DOHH2 (cell line): ENCODE measurements around the gene TMPRSS13.

Source experiments
- H3F3A ChIP-seq: fragments of 200-600 bp; sonication (generic), shearing (Covaris generic); 2 replicates; pipeline ENCODE4 v1.6.0; 2016; ENCODE audit warnings: antibody characterized with exemption, mild to moderate bottlenecking; ENCODE audit not compliant: control insufficient read depth, insufficient read depth
- H3K27ac ChIP-seq: fragments of 200-600 bp; sonication (generic); 2 replicates; pipeline ENCODE4 v1.5.1; 2014; ENCODE audit warnings: low read depth, mild to moderate bottlenecking, low read length, moderate library complexity
- H3K27me3 ChIP-seq: fragments of 200-600 bp; sonication (generic); 2 replicates; pipeline ENCODE4 v1.6.1; 2014; ENCODE audit warnings: mild to moderate bottlenecking, low read length, mixed read lengths; ENCODE audit not compliant: control insufficient read depth
- H3K36me3 ChIP-seq: fragments of 200-600 bp; sonication (generic); 2 replicates; pipeline ENCODE4 v1.6.1; 2014; ENCODE audit warnings: mild to moderate bottlenecking, low read length, moderate library complexity, mixed read lengths; ENCODE audit not compliant: control insufficient read depth
- H3K4me1 ChIP-seq: fragments of 200-600 bp; sonication (generic); 2 replicates; pipeline ENCODE4 v1.6.1; 2014; ENCODE audit warnings: mild to moderate bottlenecking, low read length, mixed read lengths; ENCODE audit not compliant: control insufficient read depth
- H3K4me2 ChIP-seq: fragments of 200-600 bp; sonication (generic); 2 replicates; pipeline ENCODE4 v1.6.0; 2014; ENCODE audit warnings: mild to moderate bottlenecking, low read length, moderate library complexity
- H3K4me3 ChIP-seq: fragments of 200-600 bp; sonication (generic); 2 replicates; pipeline ENCODE4 v1.5.1; 2014; ENCODE audit warnings: mild to moderate bottlenecking, low read length, mixed read lengths
- H3K79me2 ChIP-seq: fragments of 200-600 bp; sonication (generic); 2 replicates; pipeline ENCODE4 v1.6.1; 2014; ENCODE audit warnings: mild to moderate bottlenecking, low read length, mixed read lengths; ENCODE audit not compliant: control insufficient read depth
- H3K9me2 ChIP-seq: fragments of 200-600 bp; sonication (generic); replicated peaks from 2 replicates; pipeline ENCODE4 v1.6.1; 2014; ENCODE audit warnings: mild to moderate bottlenecking, low read length, mixed read lengths; ENCODE audit not compliant: control insufficient read depth
- H3K9me3 ChIP-seq: fragments of 200-600 bp; sonication (generic); 2 replicates; pipeline ENCODE4 v1.6.1; 2014; ENCODE audit warnings: antibody characterized with exemption, low read length, mixed read lengths; ENCODE audit not compliant: control insufficient read depth, insufficient read depth
- H4K20me1 ChIP-seq: fragments of 200-600 bp; sonication (generic); 2 replicates; pipeline ENCODE4 v1.6.0; 2014; ENCODE audit warnings: low read depth, mild to moderate bottlenecking, antibody characterized with exemption, low read length, moderate library complexity; ENCODE audit not compliant: control insufficient read depth, insufficient read depth
- CTCF ChIP-seq: fragments of 200-600 bp; sonication (generic); IDR thresholded peaks from one replicate; pipeline ENCODE4 v1.5.1; 2014; ENCODE audit warnings: antibody characterized with exemption, mild to moderate bottlenecking, low read depth, low read length; ENCODE audit not compliant: poor library complexity, severe bottlenecking
- EZH2phosphoT487 ChIP-seq: fragments of 200-600 bp; sonication (generic); IDR thresholded peaks from 2 replicates; pipeline ENCODE4 v1.6.1; 2017; ENCODE audit warnings: borderline replicate concordance, mild to moderate bottlenecking, antibody characterized with exemption, low read length, moderate library complexity, mixed read lengths

TMPRSS13 gene

DNA sequence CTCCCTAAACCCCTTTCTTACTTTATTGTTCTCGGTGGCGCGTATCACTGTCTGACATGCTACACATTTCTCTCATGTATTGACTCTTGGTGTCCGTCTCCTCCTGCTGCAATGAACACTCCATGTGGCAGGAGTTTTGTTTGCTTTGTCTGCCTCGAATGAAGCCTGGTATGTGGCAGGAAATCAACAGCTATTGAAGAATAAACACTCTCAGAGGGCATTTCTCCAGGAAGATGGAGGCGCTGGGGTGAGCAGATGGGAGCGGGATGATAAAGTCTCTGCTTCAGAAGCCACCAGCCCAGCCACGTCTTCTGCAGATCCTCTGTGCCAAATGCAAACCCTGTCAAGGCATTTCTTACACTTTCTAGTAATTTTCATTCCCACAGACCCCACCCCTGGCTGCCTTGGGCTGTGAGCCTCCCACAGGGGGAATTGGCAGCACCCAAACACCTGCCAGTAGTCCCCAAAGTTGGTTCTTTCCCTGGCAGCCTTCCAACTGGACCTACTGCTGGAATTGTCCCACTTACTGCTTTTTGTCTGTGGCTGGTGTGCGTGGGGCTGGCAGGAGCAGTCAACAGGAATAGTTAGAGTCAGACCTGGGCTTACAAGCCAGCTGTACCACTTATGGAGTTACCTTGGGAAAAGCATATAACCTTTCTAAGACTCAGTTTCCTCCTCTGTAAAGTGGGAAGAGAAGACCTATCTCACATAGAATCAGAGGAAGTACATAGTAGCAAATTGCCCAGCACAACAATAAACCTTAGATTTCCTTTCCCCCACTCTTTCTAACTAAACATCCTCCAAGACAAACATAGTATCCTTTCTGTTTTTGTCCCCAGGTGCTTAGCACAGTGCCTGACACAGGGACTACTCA, 43.7 kb upstream of the TMPRSS13 start:
- Histone ChIP-seq H3K4me1 (peaks cover 35% of the 10 kb centered on the region), H3K27me3 (no peaks in the 10 kb centered on the region), H3K36me3 (peaks cover 8% of the 10 kb centered on the region; the same call in 1 of the 2 replicates), H3F3A (no peaks in the 10 kb centered on the region), H3K4me3 (no peak overlapping the region), H3K9me3 (no peaks in the 10 kb centered on the region), H3K27ac (no peak overlapping the region), H3K4me2 (no peak overlapping the region), H3K79me2 (no peaks in the 10 kb centered on the region), H4K20me1 (no peaks in the 10 kb centered on the region), H3K9me2 (no peaks in the 10 kb centered on the region)
- TF ChIP-seq EZH2phosphoT487 (no peak), CTCF (no peak)

DNA sequence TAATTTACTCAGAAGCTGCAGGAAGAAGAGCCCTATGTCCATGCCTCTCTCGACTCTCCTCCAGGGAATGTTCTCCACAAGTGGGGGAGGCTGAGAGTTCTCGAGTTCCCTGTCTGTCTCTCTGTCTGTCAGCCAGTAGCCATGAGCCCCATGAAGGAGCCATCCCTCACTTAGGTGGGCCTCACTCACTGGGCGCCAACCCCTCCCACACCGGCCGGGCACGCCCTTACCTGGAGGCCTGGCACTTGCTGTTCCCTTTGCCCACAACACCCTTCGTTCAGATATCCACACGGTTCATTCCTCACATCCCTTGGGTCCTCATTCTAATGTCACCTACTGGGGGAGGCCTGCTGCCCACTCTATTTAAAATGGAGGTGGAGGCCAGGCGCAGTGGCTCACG, 42.8 kb upstream of the TMPRSS13 start:
- H3K9me2 ChIP-seq = no peaks in the 10 kb centered on the region
- H4K20me1 ChIP-seq = no peaks in the 10 kb centered on the region
- H3K79me2 ChIP-seq = no peaks in the 10 kb centered on the region
- H3K4me1 ChIP-seq = peaks cover 28% of the 10 kb centered on the region
- no peaks in the 10 kb centered on the region for H3F3A ChIP-seq
- H3K36me3 ChIP-seq = peaks cover 4% of the 10 kb centered on the region; the same call in 1 of the 2 replicates
- H3K9me3 ChIP-seq = no peaks in the 10 kb centered on the region
- H3K4me3 ChIP-seq = no peak overlapping the region
- no peaks in the 10 kb centered on the region for H3K27me3 ChIP-seq
- no peak for TF ChIP-seq CTCF
- no peak for TF ChIP-seq EZH2phosphoT487
- no peak overlapping the region for H3K4me2 ChIP-seq
- H3K27ac ChIP-seq = no peak overlapping the region

DNA sequence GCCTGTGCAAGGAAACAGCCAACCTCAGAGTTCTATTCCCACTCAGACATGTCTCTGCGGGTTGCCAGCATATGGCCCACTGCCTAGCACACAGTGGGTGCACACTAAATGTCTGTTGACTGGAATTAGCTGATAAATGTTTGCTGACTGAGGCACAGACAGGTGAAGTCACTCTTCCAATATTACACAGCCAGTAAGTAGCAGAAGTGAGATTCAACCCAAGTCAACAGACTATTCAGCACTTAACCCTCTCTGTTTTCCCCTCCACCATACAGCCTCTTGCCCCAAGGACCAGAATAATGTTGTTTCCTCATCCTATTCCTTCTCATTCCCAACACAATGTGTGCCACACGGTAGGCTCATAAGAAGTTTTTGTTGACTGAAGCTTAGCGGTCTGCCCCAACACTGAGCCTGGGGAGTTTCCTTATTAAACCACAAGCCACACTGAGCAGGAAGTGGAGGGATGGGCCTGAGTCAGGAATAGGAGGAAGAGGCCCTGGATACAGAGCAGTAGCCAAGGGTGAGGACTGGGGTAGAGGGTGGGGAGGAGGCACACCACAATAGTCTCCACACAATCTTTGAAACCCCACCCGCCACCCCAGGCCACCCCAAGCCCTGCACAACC, 41.3 kb upstream of the TMPRSS13 start:
- peak overlapping the region; percentile 33 for H3K4me3 ChIP-seq
- no peaks in the 10 kb centered on the region for H3K79me2 ChIP-seq
- H3K9me3 ChIP-seq = no peaks in the 10 kb centered on the region
- no peaks in the 10 kb centered on the region for H3K27me3 ChIP-seq
- peaks cover 22% of the 10 kb centered on the region for H3K4me1 ChIP-seq
- H3K27ac ChIP-seq = no peak overlapping the region
- no peaks in the 10 kb centered on the region for H3K9me2 ChIP-seq
- no peaks in the 10 kb centered on the region for H3K36me3 ChIP-seq
- H3K4me2 ChIP-seq = peak overlapping the region; percentile 46
- TF ChIP-seq EZH2phosphoT487 = no peak
- TF ChIP-seq CTCF = no peak
- H4K20me1 ChIP-seq = no peaks in the 10 kb centered on the region
- H3F3A ChIP-seq = no peaks in the 10 kb centered on the region
